HG03521 (cell line): ENCODE data around the gene TNFRSF4.
"Not testable (repeated sequence)": the region's sequence is repeated elsewhere in the genome, so short reads cannot be mapped to it uniquely, and the experiment has no call there.

Source experiments
- ATAC-seq: cut with Tn5 transposase; IDR thresholded peaks from one replicate; pipeline ENCODE4 v1.9.1; 2021; ENCODE audit warnings: mild to moderate bottlenecking, moderate library complexity; ENCODE audit not compliant: unreplicated experiment

Gene TNFRSF4

DNA sequence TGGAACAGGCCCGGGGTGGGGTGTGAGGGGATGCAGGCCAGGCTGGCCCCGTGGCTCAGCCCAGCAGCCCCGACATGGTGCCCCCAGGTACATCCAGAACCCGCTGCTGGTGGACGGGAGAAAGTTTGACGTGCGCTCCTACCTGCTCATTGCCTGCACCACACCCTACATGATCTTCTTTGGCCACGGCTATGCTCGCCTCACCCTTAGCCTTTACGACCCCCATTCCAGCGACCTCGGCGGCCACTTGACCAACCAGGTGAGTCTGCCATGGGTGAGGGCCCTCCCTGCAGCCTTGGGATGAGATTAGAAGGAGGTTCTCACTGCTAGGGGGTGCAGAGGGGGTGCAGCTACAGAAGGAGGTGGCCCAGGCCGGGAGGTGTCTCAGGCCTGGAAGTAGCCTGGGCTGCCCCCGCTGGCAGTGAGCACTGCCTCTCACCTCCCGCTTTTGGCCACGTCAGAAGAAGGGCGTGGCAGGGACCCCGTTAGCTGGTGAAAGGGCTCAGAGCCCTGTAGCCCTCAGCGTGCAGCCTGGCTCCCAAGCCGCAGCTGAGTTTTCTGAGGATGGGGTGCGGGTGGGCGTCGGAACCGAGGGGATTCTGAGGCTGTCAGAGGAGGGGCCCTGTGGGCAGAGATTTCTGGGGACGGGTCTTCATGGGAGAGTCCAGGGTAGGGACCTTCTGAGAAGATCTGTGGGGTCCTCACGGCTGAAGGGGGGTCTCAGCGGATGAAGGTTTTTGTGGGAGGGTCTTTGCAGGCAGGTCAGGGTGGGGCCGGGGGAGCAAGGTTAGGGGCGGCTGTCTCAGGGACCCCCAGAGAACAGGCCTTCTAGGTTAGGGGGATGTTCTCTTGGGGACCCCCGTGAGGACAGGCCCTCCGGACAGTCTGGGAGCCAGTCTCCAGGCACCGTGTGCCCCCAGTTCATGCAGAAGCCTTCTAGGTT is 29.8 kb downstream of the TNFRSF4 start:
- ATAC-seq: no peak

DNA sequence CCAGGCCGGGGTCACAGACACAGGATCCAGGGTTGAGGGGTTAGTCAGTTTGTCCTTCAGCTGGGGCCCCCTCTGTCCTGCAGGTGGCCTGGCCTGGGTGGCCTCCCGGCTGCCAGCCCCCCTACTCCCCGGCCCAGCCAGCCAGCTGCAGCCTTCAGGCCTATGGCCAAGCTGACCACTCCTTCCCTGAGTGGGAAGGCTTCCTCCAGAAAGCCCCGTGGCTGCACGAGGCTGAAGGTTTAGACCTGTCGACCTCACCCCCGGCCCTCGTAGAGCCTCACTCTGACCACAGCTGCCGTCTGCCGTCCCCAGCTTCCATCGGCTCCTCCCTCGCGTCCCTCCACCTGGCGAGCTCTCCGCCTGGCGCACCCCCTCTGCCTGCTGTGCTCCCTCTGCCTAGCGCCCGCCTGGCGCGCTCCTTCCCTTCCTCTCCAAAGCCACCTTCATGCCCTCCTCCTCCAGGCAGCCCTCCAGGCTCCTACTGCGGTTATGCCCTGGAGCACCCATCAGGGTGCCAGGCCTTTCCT is 30.7 kb downstream of the TNFRSF4 start:
- no peak for ATAC-seq

DNA sequence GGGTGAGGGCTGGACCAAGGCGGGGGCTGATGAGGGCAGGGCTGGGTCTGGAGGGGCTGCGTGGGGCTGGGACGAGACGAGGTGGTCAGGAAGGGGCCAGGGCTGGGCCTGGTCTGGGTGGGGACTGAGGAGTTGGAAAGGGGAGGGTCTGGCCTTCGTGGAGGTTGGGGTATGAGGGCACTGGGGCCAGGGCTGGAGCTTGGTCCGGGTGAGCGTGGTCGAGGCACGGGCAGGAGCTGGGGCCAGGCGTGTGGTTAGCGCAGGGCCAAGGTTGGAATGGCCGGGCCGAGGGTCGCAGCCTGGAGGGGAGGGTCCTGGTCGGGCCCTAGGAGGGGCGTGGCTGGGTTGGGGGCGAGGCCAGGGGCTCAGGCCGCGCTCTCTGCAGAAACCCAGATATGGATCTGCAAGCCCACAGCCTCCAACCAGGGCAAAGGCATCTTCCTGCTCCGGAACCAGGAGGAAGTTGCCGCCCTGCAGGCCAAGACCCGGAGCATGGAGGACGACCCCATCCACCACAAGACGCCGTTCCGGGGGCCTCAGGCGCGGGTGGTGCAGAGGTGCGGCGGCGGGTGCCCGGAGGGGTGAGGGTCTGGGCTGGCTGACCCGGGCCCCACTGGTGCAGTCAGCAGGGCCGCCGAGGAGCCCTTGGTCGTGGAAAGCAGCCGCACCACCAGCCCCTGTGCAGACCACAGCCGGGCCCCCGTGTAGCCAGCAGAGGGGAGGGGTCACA is 31.3 kb downstream of the TNFRSF4 start:
- ATAC-seq: no peak

DNA sequence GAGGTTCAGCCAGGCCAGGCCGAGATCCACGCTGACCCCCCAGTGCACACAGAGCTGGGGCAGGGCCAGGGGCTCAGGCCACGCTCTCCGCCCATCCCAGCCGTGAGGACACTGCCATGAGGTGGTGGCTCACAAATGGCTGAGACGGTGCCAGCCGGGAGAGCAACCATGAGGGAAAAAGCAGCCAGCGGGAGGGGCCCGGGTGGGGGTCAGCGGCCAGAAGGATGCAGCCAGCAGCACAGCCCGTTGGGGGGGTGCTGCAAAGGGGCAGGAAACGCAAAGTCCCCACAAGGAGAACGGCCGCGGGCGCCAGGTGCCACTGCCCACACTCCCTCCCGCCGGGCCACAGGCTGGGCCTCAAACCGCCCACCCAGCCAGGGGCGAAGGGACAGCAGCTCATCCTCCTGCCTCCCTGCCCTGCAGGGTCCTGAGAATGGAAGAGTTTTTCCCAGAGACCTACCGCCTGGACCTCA is 32.0 kb downstream of the TNFRSF4 start:
- ATAC-seq: no peak

DNA sequence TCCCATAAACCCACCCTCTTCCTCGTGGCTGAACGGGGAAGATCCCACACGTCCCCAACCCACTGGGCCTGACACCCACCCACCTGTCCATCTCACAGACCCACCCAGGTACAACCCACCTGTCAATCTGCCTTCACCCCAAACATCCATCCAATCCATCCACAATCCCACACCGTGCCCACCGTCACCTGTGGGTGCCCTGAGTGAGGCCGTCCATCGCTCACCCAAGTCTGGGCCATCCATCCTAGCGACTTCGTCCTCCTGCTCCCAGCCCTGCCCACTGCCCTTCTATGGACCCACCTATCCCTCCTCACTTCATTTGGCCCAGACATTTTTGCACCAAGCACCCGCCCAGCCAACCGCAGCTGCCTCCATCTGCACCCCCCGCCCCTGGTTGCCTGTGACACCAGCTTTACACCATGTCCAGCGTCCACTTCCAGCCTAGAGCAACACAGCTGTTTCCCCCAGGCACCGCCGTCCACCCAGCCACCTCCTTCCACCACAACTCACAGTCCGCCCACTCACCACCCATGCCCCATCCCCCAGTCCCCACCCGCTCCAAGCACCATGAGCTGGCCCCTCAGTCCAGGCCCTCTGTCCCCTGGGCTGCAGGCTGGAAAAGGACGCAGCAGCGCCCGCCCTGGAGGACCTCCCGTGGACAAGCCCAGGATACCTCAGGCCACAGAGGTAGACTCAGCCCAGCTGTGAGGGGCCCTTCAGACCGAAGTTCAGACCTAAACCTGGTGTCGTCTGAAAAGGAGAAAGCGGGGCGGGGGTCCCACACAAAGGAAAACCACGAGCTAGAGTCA is 32.6 kb downstream of the TNFRSF4 start:
- ATAC-seq: no peak

DNA sequence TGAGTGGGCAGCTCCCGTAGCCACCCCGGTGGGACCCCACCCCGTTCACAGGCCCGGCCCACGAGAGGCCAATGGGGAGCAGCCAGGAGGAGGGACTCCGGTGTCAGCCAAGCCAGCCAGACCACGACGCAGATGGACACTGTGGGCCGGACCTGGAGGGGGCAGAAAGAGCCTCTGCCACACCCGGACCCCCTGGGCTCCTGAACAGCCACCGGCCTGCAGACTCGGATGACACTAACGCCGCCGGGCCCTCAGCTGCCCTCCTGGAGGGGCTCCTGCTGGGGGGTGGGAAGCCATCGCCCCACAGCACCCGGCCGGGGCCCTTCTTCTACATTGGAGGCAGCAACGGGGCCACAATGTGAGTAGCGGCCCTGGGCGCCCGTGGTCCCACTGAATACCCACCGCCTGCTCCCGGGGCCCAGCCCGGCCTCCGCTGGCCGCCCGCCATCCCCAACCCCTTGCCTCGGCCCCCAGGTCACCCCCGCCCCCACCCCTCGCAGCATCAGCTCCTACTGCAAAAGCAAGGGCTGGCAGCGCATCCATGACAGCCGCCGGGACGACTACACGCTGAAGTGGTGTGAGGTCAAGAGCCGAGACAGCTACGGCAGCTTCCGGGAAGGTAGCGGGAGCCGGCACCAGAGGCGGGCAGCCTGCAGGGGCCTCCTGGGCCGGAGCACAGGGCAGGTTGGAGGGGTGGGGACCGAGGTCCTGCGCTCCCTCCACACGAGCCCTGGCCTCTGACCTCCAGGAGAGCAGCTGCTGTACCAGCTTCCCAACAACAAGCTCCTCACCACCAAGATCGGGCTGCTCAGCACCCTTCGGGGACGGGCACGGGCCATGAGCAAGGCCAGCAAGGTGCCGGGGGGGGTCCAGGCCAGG is 33.7 kb downstream of the TNFRSF4 start:
- no peak for ATAC-seq

DNA sequence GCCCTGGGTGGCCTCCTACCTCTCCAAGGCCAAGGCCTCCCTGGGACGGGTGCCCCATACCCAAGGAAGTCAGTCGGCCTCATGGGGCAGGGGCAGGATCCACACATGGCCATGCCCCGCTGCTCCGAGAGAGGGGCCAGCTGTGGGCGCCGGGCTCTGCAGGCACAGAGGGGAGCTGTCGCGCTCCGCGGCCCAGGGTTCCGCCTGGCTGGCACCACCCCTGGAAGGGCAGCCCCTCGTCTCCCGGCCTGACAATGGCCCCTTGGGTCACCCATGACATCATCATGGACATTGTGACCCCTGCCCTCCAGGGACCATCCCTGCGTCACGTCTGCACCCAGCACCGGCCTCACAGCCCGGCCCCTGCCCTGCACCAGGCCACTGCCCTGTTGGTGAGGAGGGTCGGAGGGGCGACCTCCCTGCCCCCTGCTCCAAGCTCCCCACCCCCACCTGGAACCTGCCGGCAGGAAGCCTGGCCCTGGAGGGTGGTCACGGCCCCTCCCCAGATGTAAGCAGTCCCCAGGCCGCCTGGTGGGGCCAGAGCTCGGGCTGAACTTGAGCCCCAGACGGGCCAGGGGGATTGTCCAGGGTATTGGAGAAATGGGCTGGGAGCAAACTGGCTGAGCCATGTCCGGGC is 34.5 kb downstream of the TNFRSF4 start:
- no peak for ATAC-seq

DNA sequence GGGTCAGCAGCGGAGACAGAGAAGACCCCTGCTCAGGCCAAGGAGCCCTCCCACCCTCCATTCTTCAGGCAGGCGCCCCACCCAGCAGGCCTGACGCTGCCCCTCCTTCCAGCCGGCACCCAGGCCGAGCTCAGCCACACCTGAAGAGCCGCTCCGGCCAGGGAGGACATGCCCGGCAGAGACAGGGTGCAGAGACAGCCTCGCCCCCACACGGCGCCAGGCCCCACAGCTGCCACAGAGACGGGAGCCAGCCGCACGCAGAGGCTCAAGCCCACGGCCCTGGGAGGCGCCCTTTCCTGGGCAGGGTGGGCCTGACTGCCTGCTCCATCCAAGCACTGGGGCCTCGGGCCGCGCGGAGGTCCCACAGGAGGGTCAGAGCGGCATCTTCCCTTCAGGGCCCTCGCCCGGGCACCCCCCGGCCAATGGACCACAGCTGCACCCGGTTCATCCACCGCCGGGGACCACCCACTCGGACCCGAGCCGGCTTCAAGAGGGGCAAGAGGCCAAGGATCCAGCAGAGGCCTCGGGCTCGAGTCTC is 35.1 kb downstream of the TNFRSF4 start:
- no peak for ATAC-seq

DNA sequence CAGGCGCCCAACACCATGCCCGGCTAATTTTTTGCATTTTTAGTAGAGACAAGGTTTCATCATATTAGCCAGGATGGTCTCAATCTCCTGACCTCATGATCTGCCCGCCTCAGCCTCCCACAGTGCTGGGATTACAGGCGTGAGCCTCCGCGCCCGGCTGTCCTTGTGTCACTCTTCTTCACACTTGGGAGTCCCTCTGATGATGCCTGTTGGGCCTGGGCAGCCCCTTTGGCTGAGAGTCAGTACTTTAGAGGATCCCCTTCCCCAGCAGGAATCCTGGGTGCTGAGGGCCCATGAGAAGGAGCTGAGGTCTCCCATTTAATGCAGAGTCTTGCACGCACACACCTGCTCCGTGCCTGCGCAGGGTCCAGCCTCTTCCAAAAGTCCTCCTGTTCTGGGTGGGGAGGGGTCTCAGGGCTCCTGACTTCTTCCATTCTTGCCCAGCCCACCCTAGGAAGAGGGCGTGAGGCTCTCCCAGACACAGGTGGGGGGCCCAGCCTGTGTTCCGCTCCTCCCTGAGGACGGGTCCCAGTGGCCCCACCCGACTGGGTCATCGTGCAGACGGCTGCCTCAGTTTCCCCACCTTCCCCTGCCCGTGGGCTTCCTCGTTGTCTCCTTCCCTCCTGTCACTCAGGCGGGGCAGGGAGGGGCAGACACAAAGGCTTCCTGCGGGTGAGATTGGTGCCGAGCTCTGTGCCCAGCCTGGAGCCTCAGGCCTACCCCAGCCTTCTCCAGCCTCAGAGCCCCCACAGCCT is 36.3 kb downstream of the TNFRSF4 start:
- no peak for ATAC-seq

DNA sequence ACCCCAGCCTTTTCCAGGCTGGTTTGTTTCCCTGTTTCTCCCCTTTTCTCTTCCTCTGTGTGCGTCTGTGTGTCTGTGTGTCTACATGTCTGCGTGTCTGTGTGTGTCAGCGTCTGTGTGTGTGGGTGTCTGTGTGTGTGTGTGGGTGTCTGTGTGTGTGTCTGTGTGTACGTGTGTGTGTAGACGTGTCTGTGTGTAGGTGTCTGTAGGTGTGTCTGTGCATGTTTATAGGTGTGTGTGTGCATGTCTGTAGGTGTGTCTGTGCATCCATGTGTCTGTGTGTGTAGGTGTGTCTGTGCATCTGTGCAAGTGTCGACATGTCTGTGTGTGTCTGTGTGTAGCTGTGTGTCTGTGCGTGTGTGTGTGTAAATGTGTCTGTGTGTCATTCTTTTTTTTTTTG is 37.0 kb downstream of the TNFRSF4 start:
- ATAC-seq: no peak

DNA sequence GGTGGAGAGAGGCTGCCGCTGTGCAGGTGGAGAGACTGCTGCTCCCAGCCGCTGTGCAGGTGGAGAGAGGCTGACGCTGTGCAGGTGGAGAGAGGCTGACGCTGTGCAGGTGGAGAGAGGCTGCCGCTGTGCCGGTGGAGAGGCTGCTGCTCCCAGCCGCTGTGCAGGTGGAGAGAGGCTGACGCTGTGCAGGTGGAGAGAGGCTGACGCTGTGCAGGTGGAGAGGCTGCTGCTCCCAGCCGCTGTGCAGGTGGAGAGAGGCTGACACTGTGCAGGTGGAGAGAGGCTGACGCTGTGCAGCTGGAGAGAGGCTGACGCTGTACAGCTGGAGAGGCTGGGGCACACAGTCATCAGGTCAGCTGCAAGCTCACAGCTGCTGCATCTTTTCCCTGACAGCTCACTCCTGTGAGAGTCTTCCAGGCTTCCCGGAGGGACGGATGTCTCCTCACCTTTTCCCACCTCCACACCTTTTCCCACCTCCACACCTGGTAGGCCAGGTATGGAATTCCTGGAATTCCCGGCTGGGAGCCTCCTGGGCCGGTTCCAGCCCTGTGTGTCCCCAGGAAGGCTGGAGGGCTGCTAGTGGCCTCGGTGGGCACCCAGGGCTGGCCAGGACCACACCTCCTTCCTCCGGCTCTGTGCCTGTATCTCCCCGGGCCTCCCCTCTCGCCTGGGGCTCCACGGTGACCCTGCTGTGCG is 37.7 kb downstream of the TNFRSF4 start:
- not testable (repeated sequence) for ATAC-seq

DNA sequence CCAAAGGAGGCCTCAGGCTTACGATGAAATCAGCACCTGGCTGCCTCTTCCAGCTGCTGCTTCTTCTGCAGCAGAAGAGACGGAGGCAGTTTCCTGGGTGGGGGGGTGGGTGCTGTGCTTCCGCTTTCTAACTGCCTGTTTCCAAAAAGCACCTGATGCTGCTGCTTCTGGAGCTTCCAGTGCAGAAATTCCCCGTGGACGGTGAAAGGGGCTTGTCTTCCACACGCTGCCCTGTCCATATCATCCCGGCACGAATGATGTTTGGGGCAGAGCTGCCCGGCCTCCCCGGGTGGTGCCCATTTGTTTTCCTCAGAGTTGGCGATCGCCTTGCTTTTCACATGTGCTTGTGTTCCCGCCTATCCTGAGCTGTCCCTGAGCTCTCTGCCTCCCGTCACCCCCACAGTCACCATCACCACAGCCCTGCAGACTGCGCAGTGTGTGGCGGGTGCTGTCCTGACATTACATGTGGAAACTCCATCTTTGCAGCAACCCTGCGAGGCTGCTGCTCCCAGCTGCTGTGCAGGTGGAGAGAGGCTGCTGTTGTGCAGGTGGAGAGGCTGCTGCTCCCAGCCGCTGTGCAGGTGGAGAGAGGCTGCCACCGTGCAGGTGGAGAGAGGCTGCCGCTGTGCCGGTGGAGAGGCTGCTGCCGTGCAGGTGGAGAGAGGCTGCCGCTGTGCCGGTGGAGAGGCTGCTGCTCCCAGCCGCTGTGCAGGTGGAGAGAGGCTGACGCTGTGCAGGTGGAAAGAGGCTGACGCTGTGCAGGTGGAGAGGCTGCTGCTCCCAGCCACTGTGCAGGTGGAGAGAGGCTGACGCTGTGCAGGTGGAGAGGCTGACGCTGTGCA is 38.5 kb downstream of the TNFRSF4 start:
- no peak for ATAC-seq

DNA sequence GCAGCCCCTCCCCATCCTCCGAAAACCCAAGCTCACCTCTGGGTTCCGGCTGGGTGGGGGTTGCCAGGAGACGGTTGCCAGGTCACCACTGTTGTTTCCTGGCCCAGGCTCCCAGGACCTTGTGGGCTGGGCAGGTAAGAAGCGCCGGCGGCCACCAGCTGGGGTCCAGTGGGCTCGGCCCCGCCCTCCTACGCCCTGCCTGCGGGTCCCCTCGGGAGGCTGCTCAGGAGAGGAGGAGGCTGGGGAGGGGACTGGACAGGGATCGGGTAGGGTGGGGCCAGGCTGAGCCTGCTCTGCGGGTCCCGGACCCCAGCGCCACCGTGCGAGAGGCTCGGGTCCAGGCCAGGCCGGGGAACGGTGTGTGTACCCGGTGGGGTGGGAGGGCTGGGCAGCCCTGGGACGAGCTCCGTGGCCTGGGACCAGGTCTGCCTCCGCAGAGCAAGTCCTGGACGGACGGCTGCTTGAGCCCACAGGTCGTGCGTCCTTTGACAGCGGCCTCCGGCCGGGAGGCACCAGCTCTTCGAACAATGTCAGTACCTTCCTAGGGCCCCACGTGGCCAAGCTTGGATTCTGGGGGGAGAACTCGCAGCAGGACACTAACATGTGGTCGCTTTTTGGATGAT is 40.0 kb downstream of the TNFRSF4 start, which contains the start of gene TTLL10:
TSS of gene TTLL10 (plus strand) at position 88 of the 623 bp plus-strand sequence. CDS start 5,336 bp downstream, outside the sequence.
- no peak for ATAC-seq

DNA sequence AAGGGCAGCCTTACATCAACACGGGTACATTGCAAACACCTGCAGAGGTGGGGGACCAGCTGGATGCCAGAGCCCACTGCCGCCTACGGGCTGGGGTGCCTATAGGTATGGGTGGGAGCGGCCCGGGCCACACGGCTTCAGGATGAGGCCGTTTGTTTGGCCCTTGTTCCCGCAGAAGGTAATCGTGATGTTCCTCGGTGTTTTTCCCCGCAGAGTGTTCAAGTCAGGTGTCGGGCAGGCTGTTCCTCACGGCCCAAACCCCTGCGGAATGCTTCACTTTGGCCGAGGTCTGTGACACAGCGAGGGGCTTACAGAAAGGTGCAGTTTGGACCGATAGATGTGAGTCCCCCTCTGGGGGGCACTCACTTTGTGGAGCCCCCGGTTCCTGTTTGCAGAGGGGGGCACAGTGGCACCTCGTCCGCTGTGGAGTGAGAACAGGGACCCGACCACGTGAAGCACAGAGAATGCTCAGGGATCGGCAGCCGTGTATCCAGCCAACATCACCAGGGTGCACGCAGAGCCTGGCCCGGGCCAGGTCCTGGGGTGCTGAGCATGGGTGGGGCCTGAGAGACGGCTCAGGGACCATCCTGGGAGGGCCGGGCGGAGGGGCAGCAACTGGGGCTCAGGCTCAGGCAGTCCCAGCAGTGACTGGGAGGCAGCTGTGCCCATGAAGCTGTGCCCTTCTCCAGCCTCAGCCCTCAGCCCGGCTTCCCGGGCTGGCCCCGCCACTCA is 40.7 kb downstream of the TNFRSF4 start:
- ATAC-seq: no peak

DNA sequence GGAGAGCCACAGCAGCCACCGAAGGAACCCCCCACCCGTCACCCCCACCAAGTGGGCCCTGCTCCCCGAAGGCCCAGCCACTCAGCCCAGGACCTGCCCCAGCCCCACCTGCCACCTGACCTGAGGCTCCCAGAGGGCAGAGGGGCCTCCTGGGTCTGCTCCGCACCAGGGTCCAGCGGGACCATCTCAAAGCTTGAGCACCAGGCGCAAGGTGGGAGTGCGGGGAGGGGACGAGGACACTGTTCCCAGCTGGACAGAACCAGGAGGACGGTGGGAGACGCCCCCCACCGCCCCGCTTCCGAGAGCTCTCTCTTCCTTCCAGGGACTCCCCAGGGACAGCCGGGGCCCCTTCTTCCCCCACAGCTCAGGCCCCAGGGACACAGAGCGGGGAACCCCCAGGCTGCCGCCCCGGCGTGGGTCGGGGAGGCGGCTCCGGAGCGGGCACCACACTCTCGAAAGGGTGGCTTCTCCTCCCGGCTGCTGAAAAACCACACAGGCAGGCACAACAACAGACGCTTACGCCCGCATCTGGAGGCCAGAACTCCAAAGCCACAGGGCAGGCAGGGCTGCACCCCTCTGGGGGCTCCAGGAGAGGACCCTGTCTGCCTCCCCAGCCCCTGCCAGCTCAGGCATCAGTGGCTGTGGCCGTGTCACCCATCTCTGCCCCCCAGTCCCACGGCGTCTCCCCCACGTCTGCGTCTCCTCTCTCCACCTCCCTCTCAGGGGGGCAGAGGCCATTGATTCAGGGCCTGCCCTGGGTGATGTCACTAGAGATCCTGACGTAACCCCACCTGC is 42.2 kb downstream of the TNFRSF4 start:
- no peak for ATAC-seq
